Measurements from ENCODE around the gene TOPORS.

TOPORS gene

DNA sequence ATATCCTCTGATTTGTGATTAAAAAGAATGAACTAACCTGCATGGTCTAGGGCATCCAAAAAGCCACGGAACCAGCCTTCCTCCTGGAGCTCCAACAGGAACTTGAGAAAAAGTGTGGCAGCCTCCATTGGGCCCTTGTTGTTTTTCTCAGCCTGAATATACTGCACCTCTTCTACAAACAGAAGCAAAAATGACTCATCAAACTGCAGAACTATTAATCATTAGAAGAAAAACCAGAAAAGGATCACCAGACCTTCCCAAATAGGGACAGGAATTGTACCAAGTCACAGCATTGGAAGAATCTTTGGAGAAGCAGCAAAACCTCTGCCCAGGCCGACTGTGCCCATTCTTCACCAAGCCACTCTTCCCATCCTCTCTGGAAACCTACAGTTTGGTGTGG, 51.6 kb downstream of the TOPORS start:
- DNase-seq, result no peak

DNA sequence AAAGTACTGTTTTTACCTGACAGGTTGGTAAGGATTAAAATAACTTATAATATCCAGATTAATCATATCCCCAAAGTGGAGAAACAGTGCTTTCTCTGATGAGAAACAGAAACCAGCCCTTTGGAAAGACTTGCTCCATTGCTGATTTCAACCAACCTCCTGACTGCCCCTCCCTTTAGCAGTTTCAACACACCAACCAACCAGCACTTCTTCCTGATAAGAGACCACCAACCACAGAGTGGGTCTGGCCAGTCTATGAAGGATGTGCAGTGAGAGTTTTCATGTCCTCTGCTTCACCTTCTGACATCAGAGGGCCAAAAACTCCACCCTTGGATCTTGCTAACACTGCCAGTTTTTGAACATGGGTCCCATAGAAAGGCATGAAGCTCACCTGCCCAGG, 54.5 kb downstream of the TOPORS start:
- no peak for DNase-seq

DNA sequence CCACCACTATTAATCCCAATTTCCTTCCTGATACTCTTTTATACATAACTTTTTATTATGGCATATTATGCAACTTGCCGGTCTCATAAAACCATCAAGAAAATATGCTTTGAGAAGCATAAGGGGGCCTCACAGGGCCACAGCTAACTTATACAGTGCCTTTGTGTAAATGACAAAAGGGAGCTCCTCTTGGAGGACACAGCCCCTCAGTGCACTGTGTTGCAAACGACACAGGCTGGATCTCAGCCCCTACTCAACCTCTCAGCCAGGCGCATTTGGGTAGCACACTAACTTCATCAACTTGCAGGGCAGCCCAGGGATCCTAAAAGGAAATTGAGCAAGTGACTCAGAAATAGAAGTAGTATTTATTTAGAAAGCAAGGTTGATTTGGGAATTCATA, 61.8 kb downstream of the TOPORS start:
- DNase-seq, result no peak
